ENCODE results near the gene PYGB.
"Not testable (repeated sequence)": the region's sequence is repeated elsewhere in the genome, so short reads cannot be mapped to it uniquely, and the experiment has no call there.

PYGB gene

GRCh38 chr20:25314497-25315417 lies 66.9 kb downstream of the PYGB start:
- DNase-seq = no peak

GRCh38 chr20:25315418-25316210 lies 67.7 kb downstream of the PYGB start:
- no peak for DNase-seq

GRCh38 chr20:25316506-25317190 lies 68.8 kb downstream of the PYGB start:
- no peak for DNase-seq

GRCh38 chr20:25317351-25318075 lies 69.6 kb downstream of the PYGB start:
- DNase-seq = no peak

DNA sequence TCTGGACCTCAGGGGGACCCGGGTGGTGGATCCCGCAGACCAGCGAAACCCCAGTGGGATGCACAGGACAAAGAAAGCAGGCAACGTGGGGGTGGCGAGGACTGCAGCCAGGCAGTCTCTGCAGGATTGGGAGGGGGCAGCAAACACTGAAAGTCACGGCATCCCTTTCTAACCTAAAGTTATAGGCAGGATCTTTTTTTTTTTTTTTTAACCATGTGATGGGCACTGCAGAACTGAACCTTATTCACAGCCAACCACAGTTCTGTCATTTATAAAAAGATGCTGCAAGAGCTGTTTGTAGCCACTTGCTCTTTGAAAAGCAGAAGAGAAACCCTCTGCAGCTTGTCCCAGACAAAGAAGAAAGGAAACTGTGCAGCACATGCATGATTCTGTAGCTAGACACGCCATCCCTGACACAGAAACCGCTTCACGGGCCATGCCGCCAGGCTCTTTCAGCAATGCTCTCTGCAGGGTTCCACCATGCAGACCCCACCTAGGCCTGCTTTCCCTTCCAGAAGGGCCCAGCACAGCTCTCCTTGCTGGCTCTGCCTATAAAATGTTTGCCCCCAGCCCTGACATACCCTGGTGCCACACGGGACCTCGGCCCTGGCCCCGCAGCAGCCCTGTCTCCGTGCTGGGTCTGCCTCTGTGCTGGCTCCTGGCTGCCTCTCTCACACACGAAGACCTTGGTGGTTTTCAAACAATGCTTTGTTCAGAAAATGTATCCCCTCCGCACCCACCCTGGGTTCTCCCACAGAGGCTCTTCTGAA lies 70.8 kb downstream of the PYGB start:
- DNase-seq = no peak

- no peak for DNase-seq
These were observed 71.6 kb downstream of the PYGB start for GRCh38 chr20:25319241-25320034.

GRCh38 chr20:25320035-25320800 lies 72.3 kb downstream of the PYGB start:
- no peak for DNase-seq

- DNase-seq = no peak
These were observed 73.5 kb downstream of the PYGB start for GRCh38 chr20:25321262-25321831.

DNA sequence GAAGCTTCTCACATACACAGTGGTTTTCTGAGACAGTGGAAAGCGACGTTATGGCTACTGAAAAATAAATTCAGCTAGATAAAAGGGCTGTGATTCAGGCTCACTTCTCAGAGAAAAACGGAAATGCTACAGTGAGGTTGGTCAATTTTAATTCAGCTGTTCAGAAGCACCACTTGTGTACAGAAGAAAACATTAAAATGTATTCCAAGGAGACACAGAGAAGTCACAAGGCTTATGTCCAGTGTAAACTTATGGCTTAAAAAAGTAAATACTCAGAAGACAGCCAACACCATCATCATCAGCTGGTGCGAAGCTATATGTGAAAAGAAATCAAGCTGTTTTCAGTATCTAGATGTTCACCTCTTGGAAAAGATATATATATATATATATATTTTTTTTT lies 74.1 kb downstream of the PYGB start:
- DNase-seq = no peak

- no peak for DNase-seq
These were observed 75.8 kb downstream of the PYGB start for GRCh38 chr20:25323496-25324246.

DNA sequence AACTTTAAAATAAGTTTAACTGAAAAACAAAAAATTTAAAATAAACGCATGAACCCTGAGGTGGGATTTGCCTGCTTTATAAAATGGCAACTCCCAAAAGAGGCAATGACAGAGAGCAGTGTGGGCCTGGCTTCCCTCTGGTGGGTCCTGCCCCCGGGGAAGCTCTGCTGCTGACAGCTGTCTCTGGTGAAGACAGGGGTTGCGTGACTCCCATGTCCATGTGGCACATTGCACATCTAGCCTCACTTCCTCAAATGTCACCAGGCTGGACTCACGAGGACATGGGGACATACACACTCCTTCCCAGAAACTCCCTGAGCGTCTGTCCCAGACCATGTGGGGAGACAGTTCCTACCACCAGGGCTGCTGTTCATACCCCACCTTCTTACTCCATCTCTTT lies 76.5 kb downstream of the PYGB start:
- DNase-seq = no peak

DNA sequence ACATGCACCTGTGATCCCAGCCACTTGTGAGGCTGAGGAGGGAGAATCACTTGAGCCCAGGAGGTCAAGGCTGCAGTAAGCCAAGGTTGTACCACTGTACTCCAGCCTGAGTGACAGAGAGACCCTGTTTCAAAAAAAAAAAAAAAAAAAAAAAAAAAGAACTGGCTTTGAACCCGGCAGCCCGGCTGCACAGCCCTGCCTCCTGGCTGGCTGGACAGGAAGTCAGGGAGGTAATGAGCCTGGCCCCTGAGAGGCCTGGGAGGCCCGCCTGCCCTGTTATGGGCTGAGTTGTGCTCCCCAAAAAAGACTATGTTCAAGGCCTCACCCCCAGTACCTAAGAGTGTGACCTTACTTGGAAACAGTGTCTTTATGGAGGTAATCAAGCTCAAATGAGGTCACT lies 77.2 kb downstream of the PYGB start:
- no peak for DNase-seq

DNA sequence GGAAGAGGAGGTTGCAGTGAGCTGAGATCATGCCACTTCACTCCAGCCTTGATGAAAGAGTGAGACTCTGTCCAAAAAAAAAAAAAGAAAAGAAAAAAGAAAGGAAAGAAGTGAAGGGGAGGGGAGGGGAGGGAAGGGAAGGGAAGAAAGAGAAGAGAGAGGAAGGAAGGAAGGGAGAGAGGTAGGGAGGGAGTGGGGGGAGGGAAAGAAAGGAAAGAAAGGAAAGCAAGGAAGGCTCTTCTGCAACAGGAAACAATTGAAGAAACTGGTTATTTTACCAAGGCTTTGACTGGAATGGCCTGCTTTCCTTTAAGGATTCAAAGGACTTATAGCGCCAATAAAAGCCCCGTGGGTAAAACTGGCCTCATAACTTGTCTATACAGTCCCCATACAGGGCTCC lies 78.1 kb downstream of the PYGB start:
- no peak for DNase-seq

- DNase-seq = no peak
These were observed 79.8 kb downstream of the PYGB start for GRCh38 chr20:25327521-25328235.

DNA sequence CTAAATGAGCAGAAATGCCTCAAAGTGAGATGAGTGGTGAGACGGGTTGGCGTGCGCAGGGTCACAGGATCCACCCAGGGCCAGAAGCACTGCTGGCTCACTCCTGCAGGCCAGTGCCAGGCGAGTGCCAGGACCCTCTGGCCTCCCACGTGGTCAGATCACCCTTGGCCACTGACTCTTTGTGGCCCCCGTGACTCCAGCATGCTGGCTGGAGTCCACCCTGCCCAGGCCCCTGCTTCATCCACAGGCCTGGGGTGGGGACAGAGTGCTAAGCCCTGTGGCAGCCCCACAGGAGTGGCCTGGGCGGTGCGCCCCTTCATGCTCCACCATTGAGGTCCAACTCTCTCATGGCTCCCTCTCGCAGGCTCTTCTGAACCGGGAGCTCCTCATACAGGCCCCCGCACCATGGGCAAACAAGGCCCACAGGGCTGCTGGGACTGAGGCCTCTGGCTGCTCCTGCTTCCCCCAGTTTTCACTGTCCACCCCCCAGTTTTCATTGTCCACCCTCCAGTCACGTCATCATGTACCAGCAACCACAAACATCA lies 81.1 kb downstream of the PYGB start:
- DNase-seq = no peak

DNA sequence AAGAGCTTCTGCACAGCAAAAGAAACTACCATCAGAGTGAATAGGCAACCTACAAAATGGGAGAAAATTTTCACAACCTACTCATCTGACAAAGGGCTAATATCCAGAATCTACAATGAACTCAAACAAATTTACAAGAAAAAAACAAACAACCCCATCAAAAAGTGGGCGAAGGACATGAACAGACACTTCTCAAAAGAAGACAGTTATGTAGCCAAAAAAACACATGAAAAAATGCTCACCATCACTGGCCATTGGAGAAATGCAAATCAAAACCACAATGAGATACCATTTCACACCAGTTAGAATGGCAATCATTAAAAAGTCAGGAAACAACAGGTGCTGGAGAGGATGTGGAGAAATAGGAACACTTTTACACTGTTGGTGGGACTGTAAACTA lies 87.1 kb downstream of the PYGB start:
- not testable (repeated sequence) for DNase-seq

DNA sequence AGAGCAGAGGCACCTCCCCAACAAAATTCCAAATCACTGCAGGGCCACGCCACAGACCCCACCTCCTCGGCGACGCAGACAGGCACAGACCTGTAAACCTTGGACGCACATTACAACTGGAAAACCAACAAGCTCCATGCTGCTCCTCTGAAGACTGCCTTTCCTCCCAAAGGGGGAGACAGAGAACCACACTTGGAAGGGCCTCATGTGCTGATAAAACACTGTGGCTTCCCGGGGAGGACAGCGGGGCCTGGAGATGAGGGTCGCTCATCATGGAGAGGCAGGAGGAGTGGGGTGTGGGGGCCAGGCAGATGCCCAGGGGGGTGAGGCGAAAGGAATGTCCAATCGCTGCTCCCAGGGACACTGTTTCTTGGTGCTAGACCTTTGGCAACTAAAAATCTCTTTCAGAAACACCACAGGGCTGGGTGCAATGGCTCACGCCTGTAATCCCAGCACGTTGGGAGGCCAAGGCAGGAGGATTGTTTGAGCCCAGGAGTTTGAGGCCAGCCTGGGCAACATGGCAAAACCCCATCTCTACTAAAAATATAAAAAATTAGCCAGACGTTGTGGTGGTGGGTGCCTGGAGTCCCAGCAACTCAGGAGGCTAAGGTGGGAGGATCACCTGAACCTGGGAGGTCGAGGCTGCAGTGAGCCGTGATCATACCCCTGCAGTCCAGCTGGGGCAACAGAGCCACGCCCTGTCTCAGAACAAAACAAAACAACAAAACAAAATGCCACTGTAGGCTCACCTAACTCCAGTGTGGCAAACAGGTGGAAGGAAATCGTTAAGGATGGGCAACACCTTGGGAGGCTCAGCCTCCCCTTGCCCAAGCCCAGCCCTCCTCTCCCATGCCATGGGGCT lies 88.9 kb downstream of the PYGB start:
- no peak for DNase-seq

Measured in activated CD4-positive, alpha-beta T cell treated with anti-CD3 and anti-CD28 coated beads, Interleukin-2, amount 50 U/mL, for 16 hours (primary cell).